H9 (cell line): ENCODE measurements around the gene NGF. TPM values are rescaled to one million over a fixed set of nuclear protein-coding genes. Genes with fewer than 3 reads are reported as not detected.
"Not testable (repeated sequence)": the region's sequence is repeated elsewhere in the genome, so short reads cannot be mapped to it uniquely, and the experiment has no call there.

Experiments
- DNase-seq: peaks from one replicate; pipeline ENCODE4 v3.0.0-alpha.2; 2017
- H2AFZ ChIP-seq: one replicate; pipeline ENCODE4 v1.6.1; 2013; ENCODE audit warnings: mild to moderate bottlenecking, low read length, control low read depth, moderate library complexity
- H2AK5ac ChIP-seq: 2 replicates; pipeline ENCODE4 v1.6.1; 2013; ENCODE audit warnings: low read length, control low read depth, mixed read lengths; ENCODE audit not compliant: insufficient read length
- H2BK120ac ChIP-seq: one replicate; pipeline ENCODE4 v1.6.1; 2013; ENCODE audit warnings: low read depth, mild to moderate bottlenecking, low read length, control low read depth, inconsistent platforms; ENCODE audit not compliant: poor library complexity, severe bottlenecking
- H2BK12ac ChIP-seq: 2 replicates; pipeline ENCODE4 v1.6.1; 2013; ENCODE audit warnings: low read length, control low read depth, mixed read lengths, low read depth; ENCODE audit not compliant: insufficient read length
- H2BK15ac ChIP-seq: 2 replicates; pipeline ENCODE4 v1.6.1; 2013; ENCODE audit warnings: low read depth, low read length, control low read depth
- H2BK20ac ChIP-seq: one replicate; pipeline ENCODE4 v1.6.1; 2013; ENCODE audit warnings: low read depth, mild to moderate bottlenecking, low read length, control low read depth, inconsistent platforms; ENCODE audit not compliant: poor library complexity, severe bottlenecking
- H2BK5ac ChIP-seq: 2 replicates; pipeline ENCODE4 v1.6.1; 2013; ENCODE audit warnings: low read length, control low read depth, mixed read lengths; ENCODE audit not compliant: insufficient read length
- H3K14ac ChIP-seq: 2 replicates; pipeline ENCODE4 v1.6.1; 2013; ENCODE audit warnings: low read length, control low read depth; ENCODE audit not compliant: insufficient read depth
- H3K18ac ChIP-seq: 2 replicates; pipeline ENCODE4 v1.6.1; 2013; ENCODE audit warnings: low read depth, mild to moderate bottlenecking, mixed read lengths, low read length, control low read depth; ENCODE audit not compliant: insufficient read length
- H3K23ac ChIP-seq: 2 replicates; pipeline ENCODE4 v1.6.1; 2013; ENCODE audit warnings: low read length, control low read depth, mixed read lengths, low read depth; ENCODE audit not compliant: insufficient read length
- H3K23me2 ChIP-seq: 2 replicates; pipeline ENCODE4 v1.6.1; 2013; ENCODE audit warnings: low read depth, mild to moderate bottlenecking, mixed read lengths, low read length, control low read depth; ENCODE audit not compliant: insufficient read length, poor library complexity, severe bottlenecking
- H3K27ac ChIP-seq: 2 replicates; pipeline ENCODE4 v1.5.1; 2013; ENCODE audit warnings: low read length, control low read depth, mixed read lengths, low read depth; ENCODE audit not compliant: insufficient read length
- H3K27me3 ChIP-seq: 2 replicates; pipeline ENCODE4 v1.6.1; 2013; ENCODE audit warnings: low read length, control low read depth, inconsistent platforms; ENCODE audit not compliant: insufficient read depth
- H3K4ac ChIP-seq: 2 replicates; pipeline ENCODE4 v1.6.1; 2013; ENCODE audit warnings: low read depth, mild to moderate bottlenecking, control low read depth, inconsistent platforms, low read length, moderate library complexity
- H3K4me1 ChIP-seq: 2 replicates; pipeline ENCODE4 v1.6.1; 2013; ENCODE audit warnings: low read length, control low read depth, inconsistent platforms; ENCODE audit not compliant: insufficient read depth
- H3K4me2 ChIP-seq: 2 replicates; pipeline ENCODE4 v1.6.1; 2013; ENCODE audit warnings: low read length, control low read depth, mixed read lengths; ENCODE audit not compliant: insufficient read length, insufficient read depth
- H3K56ac ChIP-seq: 2 replicates; pipeline ENCODE4 v1.6.1; 2013; ENCODE audit warnings: low read depth, mild to moderate bottlenecking, mixed read lengths, low read length, control low read depth; ENCODE audit not compliant: insufficient read length
- H3K79me1 ChIP-seq: 2 replicates; pipeline ENCODE4 v1.6.1; 2013; ENCODE audit warnings: low read depth, mild to moderate bottlenecking, moderate library complexity, low read length, control low read depth, inconsistent platforms; ENCODE audit not compliant: insufficient read depth, poor library complexity, severe bottlenecking
- H3K79me2 ChIP-seq: 2 replicates; pipeline ENCODE4 v1.6.1; 2013; ENCODE audit warnings: low read length, control low read depth, inconsistent platforms; ENCODE audit not compliant: insufficient read depth
- H3K9ac ChIP-seq: 2 replicates; pipeline ENCODE4 v1.6.1; 2013; ENCODE audit warnings: low read length, control low read depth, mixed read lengths; ENCODE audit not compliant: insufficient read length; ENCODE audit errors: extremely low read depth
- H3K9me3 ChIP-seq: one replicate; pipeline ENCODE4 v1.6.1; 2013; ENCODE audit warnings: low read depth, low read length, inconsistent platforms; ENCODE audit not compliant: control insufficient read depth
- H3T11ph ChIP-seq: one replicate; pipeline ENCODE4 v1.6.1; 2013; ENCODE audit warnings: mild to moderate bottlenecking, low read length, control low read depth, inconsistent platforms
- H4K20me1 ChIP-seq: one replicate; pipeline ENCODE4 v1.6.1; 2013; ENCODE audit not compliant: control insufficient read depth, insufficient read length, insufficient read depth
- H4K5ac ChIP-seq: 2 replicates; pipeline ENCODE4 v1.6.1; 2013; ENCODE audit warnings: low read depth, mild to moderate bottlenecking, mixed read lengths, low read length, control low read depth; ENCODE audit not compliant: insufficient read length
- H4K8ac ChIP-seq: replicated peaks from 2 replicates; pipeline ENCODE4 v1.6.1; 2013; ENCODE audit warnings: low read length, control low read depth, mixed read lengths, low read depth; ENCODE audit not compliant: insufficient read length
- H4K91ac ChIP-seq: 2 replicates; pipeline ENCODE4 v1.6.1; 2013; ENCODE audit warnings: low read depth, mild to moderate bottlenecking, moderate library complexity, mixed read lengths, low read length, control low read depth; ENCODE audit not compliant: insufficient read length
- H3K27ac Mint-ChIP-seq, 3 experiments: 2 replicates in 2 of 3; 3 replicates in 1 of 3; pipeline ENCODE4 v1.8.0; 2020 to 2021; ENCODE audit warnings: mixed read lengths in 3 of 3, mild to moderate bottlenecking in 1 of 3, moderate library complexity in 1 of 3
- H3K27me3 Mint-ChIP-seq: 2 replicates; pipeline ENCODE4 v1.8.0; 2021; ENCODE audit warnings: low read depth, mild to moderate bottlenecking, moderate library complexity, mixed read lengths
- H3K36me3 Mint-ChIP-seq, 3 experiments: 2 replicates in 2 of 3; 3 replicates in 1 of 3; pipeline ENCODE4 v1.8.0; 2020 to 2021; ENCODE audit warnings: low read depth in 3 of 3, mixed read lengths in 3 of 3; ENCODE audit not compliant: insufficient read depth in 1 of 3
- H3K4me1 Mint-ChIP-seq, 2 experiments: 2 replicates each; pipeline ENCODE4 v1.8.0; 2020; ENCODE audit warnings: mixed read lengths in 2 of 2
- H3K4me3 Mint-ChIP-seq, 2 experiments: 2 replicates in 1 of 2; 3 replicates in 1 of 2; pipeline ENCODE4 v1.8.0; 2020 to 2021; ENCODE audit warnings: mild to moderate bottlenecking in 2 of 2, mixed read lengths in 2 of 2, moderate library complexity in 1 of 2
- H3K9me3 Mint-ChIP-seq, 2 experiments: 2 replicates in 1 of 2; 3 replicates in 1 of 2; pipeline ENCODE4 v1.8.0; 2020; ENCODE audit warnings: mild to moderate bottlenecking in 2 of 2, mixed read lengths in 2 of 2, moderate library complexity in 1 of 2
- WGBS: extraction: QIAGEN DNeasy Blood & Tissue Kit; methylation state at CpG from one replicate; pipeline ENCODE4 v1.1.7; 2013; ENCODE audit warnings: missing lambda C conversion rate, low lambda C conversion rate, mixed read lengths; ENCODE audit not compliant: insufficient read length; ENCODE audit errors: extremely low coverage; 5-methylcytosine and 5-hydroxymethylcytosine counted together
- total RNA-seq: library from RNA; stranded (reverse); gene quantifications from 2 replicates; pipeline ENCODE4 v1.2.1, GENCODE V29; 2021
- TF ChIP-seq, protein P1 (sequence below): fragments of 200-600 bp; sonication (generic); conservative IDR thresholded peaks from 3 replicates; pipeline ENCODE4 v1.8.0; 2021; ENCODE audit warnings: antibody characterized with exemption, mild to moderate bottlenecking

Gene NGF
- total RNA-seq, 1 experiment from 2014 or later: 0.22 TPM

DNA sequence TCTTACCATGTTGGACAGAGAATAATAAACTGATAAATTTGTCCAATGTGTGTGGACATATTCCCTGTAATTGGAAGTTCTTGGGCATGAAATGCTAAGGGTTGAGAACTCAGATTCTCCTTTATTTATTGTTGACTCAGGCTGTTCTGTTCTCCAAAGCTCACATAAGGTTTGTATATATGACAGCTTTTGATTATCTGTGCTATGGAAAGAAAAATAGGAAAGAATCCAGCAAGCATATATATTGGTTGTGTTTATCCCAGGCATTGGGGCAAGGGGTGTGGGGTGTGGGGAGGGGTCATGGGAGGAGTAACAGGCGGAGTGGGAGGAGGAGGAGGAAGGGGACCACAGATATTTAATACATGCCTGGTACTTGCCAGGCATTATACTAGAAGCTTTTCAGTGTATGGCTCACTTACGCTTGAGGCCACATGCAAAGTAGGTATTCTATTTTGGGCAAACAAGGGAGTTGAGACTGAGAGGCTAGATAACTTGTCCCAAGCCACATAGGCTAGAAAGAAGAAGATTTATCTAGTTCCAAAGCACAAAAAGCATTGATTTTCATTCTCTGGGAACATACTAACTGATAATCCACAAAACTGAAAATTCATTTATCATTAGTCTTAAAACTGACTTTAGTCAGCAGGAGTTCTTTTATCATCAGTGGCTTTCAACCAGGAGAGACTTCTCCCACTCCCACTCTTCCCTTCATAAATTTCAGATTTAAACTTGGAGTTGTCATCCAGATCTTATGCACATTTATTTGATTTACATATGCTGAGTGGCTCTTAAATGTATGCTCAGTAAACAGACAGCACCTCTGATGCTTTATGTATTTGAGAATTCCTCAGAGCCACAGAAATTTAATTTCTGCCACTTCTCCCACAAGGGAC is 27.2 kb downstream of the NGF start:
- no peak overlapping the region for H2BK5ac ChIP-seq
- H3K56ac ChIP-seq: no peak overlapping the region
- H3K23ac ChIP-seq: no peak overlapping the region
- H3K79me1 ChIP-seq: no peaks in the 10 kb centered on the region
- H2AFZ ChIP-seq: no peak overlapping the region
- DNase-seq: no peak
- Mint-ChIP-seq H3K4me1 (peaks cover 0 to 6% of the 10 kb centered on the region in 2 experiments; a peak in 2 of 4 replicates), H3K36me3 (no peaks in the 10 kb centered on the region; a peak in 1 of 7 replicates), H3K27me3 (no peaks in the 10 kb centered on the region; the same call in 1 of the 2 replicates), H3K4me3 (no peak overlapping the region), H3K9me3 (no peaks in the 10 kb centered on the region), H3K27ac (no peak overlapping the region)
- no CpG with 5 or more reads among the region's 2 CpGs for WGBS
- H3K79me2 ChIP-seq: no peaks in the 10 kb centered on the region
- no peaks in the 10 kb centered on the region for H3K27me3 ChIP-seq
- no peak overlapping the region for H3K4me2 ChIP-seq
- H3K9ac ChIP-seq: no peak overlapping the region
- no peak overlapping the region for H3K4ac ChIP-seq
- H4K20me1 ChIP-seq: no peaks in the 10 kb centered on the region
- H2BK20ac ChIP-seq: no peak overlapping the region
- no peak overlapping the region for H2BK120ac ChIP-seq
- no peak overlapping the region for H4K5ac ChIP-seq
- TF ChIP-seq, protein P1, sequence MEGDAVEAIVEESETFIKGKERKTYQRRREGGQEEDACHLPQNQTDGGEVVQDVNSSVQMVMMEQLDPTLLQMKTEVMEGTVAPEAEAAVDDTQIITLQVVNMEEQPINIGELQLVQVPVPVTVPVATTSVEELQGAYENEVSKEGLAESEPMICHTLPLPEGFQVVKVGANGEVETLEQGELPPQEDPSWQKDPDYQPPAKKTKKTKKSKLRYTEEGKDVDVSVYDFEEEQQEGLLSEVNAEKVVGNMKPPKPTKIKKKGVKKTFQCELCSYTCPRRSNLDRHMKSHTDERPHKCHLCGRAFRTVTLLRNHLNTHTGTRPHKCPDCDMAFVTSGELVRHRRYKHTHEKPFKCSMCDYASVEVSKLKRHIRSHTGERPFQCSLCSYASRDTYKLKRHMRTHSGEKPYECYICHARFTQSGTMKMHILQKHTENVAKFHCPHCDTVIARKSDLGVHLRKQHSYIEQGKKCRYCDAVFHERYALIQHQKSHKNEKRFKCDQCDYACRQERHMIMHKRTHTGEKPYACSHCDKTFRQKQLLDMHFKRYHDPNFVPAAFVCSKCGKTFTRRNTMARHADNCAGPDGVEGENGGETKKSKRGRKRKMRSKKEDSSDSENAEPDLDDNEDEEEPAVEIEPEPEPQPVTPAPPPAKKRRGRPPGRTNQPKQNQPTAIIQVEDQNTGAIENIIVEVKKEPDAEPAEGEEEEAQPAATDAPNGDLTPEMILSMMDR: no peak
- no peak overlapping the region for H2BK15ac ChIP-seq
- no peaks in the 10 kb centered on the region for H3K23me2 ChIP-seq
- no peaks in the 10 kb centered on the region for H3K4me1 ChIP-seq
- no peak overlapping the region for H2BK12ac ChIP-seq
- H2AK5ac ChIP-seq: no peak overlapping the region
- H3K18ac ChIP-seq: no peak overlapping the region
- no peak overlapping the region for H4K91ac ChIP-seq
- H3K9me3 ChIP-seq: no peaks in the 10 kb centered on the region
- no peak overlapping the region for H4K8ac ChIP-seq
- no peak overlapping the region for H3K14ac ChIP-seq
- H3K27ac ChIP-seq: no peak overlapping the region
- H3T11ph ChIP-seq: no peak overlapping the region

DNA sequence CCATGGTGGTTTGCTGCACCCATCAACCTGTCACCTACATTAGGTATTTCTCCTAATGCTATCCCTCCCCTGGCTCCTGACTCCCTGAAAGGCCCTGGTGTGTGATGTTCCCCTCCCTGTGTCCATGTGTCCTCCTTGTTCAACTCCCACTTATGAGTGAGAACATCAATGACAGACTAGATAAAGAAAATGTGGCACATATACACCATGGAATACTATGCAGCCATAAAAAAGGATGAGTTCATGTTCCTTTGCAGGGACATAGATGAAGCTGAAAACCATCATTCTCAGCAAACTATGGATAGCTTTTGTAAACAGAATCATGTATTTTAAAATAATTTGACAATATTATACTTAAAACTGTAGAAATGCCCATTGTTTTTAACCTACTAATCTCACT is 28.5 kb downstream of the NGF start:
- not testable (repeated sequence) for H2AK5ac ChIP-seq, H3K36me3 Mint-ChIP-seq, H3K4me3 Mint-ChIP-seq, H4K91ac ChIP-seq, H3K4me2 ChIP-seq, H2AFZ ChIP-seq, H3K27me3 Mint-ChIP-seq, H3K27ac Mint-ChIP-seq, H3K9me3 Mint-ChIP-seq, H3K9me3 ChIP-seq, DNase-seq, H4K8ac ChIP-seq, H3K79me2 ChIP-seq, H2BK12ac ChIP-seq, H2BK15ac ChIP-seq, H3K56ac ChIP-seq, H4K20me1 ChIP-seq, H3K23me2 ChIP-seq, H3K27ac ChIP-seq, H3K4me1 ChIP-seq, H2BK20ac ChIP-seq, H3K18ac ChIP-seq, H3K23ac ChIP-seq, H4K5ac ChIP-seq, H3K4me1 Mint-ChIP-seq, H3K14ac ChIP-seq, H3T11ph ChIP-seq, H3K27me3 ChIP-seq, H2BK120ac ChIP-seq, H2BK5ac ChIP-seq, H3K9ac ChIP-seq, H3K79me1 ChIP-seq, H3K4ac ChIP-seq
